Astrocyte (in vitro differentiated cells and primary cell): ENCODE data around the gene LRRC75A. TPM values are rescaled to one million over a fixed set of nuclear protein-coding genes. Genes with fewer than 3 reads are reported as not detected.

Experiments used
- DNase-seq: peaks from one replicate; pipeline ENCODE4 v3.0.0-alpha.2; 2010; ENCODE audit warnings: low read depth
- FAIRE-seq: peaks from 2 replicates; lab custom pipeline; 2011; peaks lifted over from hg19 to GRCh38; lab: Jason Lieb, UNC
- H2AFZ ChIP-seq: 2 replicates; pipeline ENCODE4 v1.6.0; 2012; ENCODE audit warnings: low read depth, low read length, inconsistent platforms
- H3K27ac ChIP-seq: 2 replicates; pipeline ENCODE4 v1.5.1; 2011; ENCODE audit warnings: low read depth, low read length, inconsistent platforms
- H3K27me3 ChIP-seq: 2 replicates; pipeline ENCODE4 v1.6.0; 2011; ENCODE audit warnings: low read length, inconsistent platforms; ENCODE audit not compliant: insufficient read depth
- H3K36me3 ChIP-seq: 2 replicates; pipeline ENCODE4 v1.5.1; 2011; ENCODE audit warnings: low read length, inconsistent platforms; ENCODE audit not compliant: insufficient read depth
- H3K4me1 ChIP-seq: 2 replicates; pipeline ENCODE4 v1.5.1; 2011; ENCODE audit warnings: low read length, inconsistent platforms; ENCODE audit not compliant: insufficient read depth
- H3K4me2 ChIP-seq: 2 replicates; pipeline ENCODE4 v1.6.0; 2012; ENCODE audit warnings: low read length, inconsistent platforms
- H3K4me3 ChIP-seq: 2 replicates; pipeline ENCODE4 v1.5.1; 2011; ENCODE audit warnings: low read depth, mild to moderate bottlenecking, low read length, inconsistent platforms; ENCODE audit not compliant: insufficient read depth
- H3K79me2 ChIP-seq: 2 replicates; pipeline ENCODE4 v1.6.0; 2012; ENCODE audit warnings: mild to moderate bottlenecking, low read length, inconsistent platforms; ENCODE audit not compliant: insufficient read depth
- H3K9ac ChIP-seq: 2 replicates; pipeline ENCODE4 v1.6.0; 2012; ENCODE audit warnings: mild to moderate bottlenecking, low read length, inconsistent platforms
- H3K9me3 ChIP-seq: 2 replicates; pipeline ENCODE4 v1.5.1; 2012; ENCODE audit warnings: low read depth, mild to moderate bottlenecking, low read length, inconsistent platforms; ENCODE audit not compliant: insufficient read depth
- H4K20me1 ChIP-seq: 2 replicates; pipeline ENCODE4 v1.6.0; 2012; ENCODE audit warnings: low read length, inconsistent platforms; ENCODE audit not compliant: insufficient read depth
- H3K27ac Mint-ChIP-seq: one replicate; pipeline ENCODE4 v1.8.0; 2021; ENCODE audit warnings: mild to moderate bottlenecking, mixed read lengths; ENCODE audit not compliant: unreplicated experiment
- H3K27me3 Mint-ChIP-seq: one replicate; pipeline ENCODE4 v1.8.0; 2021; ENCODE audit warnings: low read depth, mixed read lengths; ENCODE audit not compliant: unreplicated experiment
- H3K36me3 Mint-ChIP-seq: one replicate; pipeline ENCODE4 v1.8.0; 2021; ENCODE audit warnings: low read depth, mixed read lengths; ENCODE audit not compliant: unreplicated experiment
- H3K4me1 Mint-ChIP-seq: one replicate; pipeline ENCODE4 v1.8.0; 2021; ENCODE audit warnings: low read depth, mixed read lengths; ENCODE audit not compliant: unreplicated experiment
- H3K4me3 Mint-ChIP-seq: one replicate; pipeline ENCODE4 v1.8.0; 2021; ENCODE audit warnings: mild to moderate bottlenecking, moderate library complexity, mixed read lengths; ENCODE audit not compliant: unreplicated experiment
- H3K9me3 Mint-ChIP-seq: one replicate; pipeline ENCODE4 v1.8.0; 2021; ENCODE audit warnings: mild to moderate bottlenecking, mixed read lengths; ENCODE audit not compliant: unreplicated experiment
- EZH2 ChIP-seq: IDR thresholded peaks from 2 replicates; pipeline ENCODE4 v1.6.1; 2012; ENCODE audit warnings: mild to moderate bottlenecking, low read length, inconsistent platforms; ENCODE audit not compliant: insufficient read depth
- total RNA-seq: library from RNA; stranded (reverse); gene quantifications from 2 replicates; pipeline ENCODE4 v1.2.1, GENCODE V29; 2021
- TF ChIP-seq, protein P1 (sequence below): IDR thresholded peaks from 2 replicates; pipeline ENCODE4 v1.5.1; 2011; ENCODE audit warnings: low read depth, mild to moderate bottlenecking, inconsistent platforms, low read length, moderate library complexity; ENCODE audit not compliant: insufficient read depth

Gene LRRC75A
- total RNA-seq, 1 donor from 2014 or later, result 0.36 TPM

GRCh38 chr17:16435925-16436886 is 55.8 kb downstream of the LRRC75A start:
- no peak for DNase-seq

DNA sequence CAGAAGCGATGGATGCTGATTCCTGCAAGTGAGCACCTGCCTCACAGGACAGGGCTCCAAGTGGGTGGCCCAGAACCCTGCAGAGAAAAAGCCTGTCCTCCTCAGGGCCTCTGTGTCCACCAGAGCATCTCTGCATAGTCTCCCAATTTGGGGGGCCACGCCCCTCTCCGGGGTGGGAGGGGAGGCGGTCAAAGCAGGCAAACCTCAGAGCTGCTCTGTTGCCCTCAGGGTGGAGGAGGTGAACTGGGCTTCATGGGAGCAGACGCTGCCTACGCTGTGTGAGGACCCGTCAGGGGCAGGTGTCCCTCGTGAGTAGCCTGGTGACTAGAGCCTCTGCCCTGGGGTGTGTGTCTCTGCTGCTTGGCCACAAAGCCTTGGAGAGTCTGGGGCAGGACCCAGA is 57.3 kb downstream of the LRRC75A start:
- no peak for FAIRE-seq
- no peak overlapping the region for H2AFZ ChIP-seq

More at GRCh38 chr17:16435925-16436886, 55.8 kb downstream of the LRRC75A start:
- H3K4me3 Mint-ChIP-seq, result peak overlapping the region; percentile 11
- H3K9me3 Mint-ChIP-seq, result peaks cover 2% of the 10 kb centered on the region
- H3K27ac Mint-ChIP-seq, result peak overlapping the region; percentile 64
- Histone ChIP-seq H3K4me3 (no peak overlapping the region), H3K27me3 (no peaks in the 10 kb centered on the region), H3K36me3 (peaks cover 12% of the 10 kb centered on the region), H3K9me3 (no peaks in the 10 kb centered on the region), H3K4me1 (peaks cover 19% of the 10 kb centered on the region), H2AFZ (no peak overlapping the region), H4K20me1 (peaks cover 20% of the 10 kb centered on the region), H3K4me2 (no peak overlapping the region), H3K79me2 (peaks cover 24% of the 10 kb centered on the region), H3K9ac (no peak overlapping the region), H3K27ac (no peak overlapping the region)
- no peaks in the 10 kb centered on the region for H3K4me1 Mint-ChIP-seq
- peaks cover 17% of the 10 kb centered on the region for H3K36me3 Mint-ChIP-seq
- TF ChIP-seq, protein P1, sequence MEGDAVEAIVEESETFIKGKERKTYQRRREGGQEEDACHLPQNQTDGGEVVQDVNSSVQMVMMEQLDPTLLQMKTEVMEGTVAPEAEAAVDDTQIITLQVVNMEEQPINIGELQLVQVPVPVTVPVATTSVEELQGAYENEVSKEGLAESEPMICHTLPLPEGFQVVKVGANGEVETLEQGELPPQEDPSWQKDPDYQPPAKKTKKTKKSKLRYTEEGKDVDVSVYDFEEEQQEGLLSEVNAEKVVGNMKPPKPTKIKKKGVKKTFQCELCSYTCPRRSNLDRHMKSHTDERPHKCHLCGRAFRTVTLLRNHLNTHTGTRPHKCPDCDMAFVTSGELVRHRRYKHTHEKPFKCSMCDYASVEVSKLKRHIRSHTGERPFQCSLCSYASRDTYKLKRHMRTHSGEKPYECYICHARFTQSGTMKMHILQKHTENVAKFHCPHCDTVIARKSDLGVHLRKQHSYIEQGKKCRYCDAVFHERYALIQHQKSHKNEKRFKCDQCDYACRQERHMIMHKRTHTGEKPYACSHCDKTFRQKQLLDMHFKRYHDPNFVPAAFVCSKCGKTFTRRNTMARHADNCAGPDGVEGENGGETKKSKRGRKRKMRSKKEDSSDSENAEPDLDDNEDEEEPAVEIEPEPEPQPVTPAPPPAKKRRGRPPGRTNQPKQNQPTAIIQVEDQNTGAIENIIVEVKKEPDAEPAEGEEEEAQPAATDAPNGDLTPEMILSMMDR, result no peak
- no peak for TF ChIP-seq EZH2
- H3K27me3 Mint-ChIP-seq, result peaks cover 4% of the 10 kb centered on the region
- no peak for FAIRE-seq

More for the DNA sequence above, 57.3 kb downstream of the LRRC75A start:
- Mint-ChIP-seq H3K27ac (no peak overlapping the region), H3K9me3 (peaks cover 2% of the 10 kb centered on the region), H3K4me3 (no peak overlapping the region), H3K27me3 (peaks cover 4% of the 10 kb centered on the region), H3K4me1 (no peaks in the 10 kb centered on the region), H3K36me3 (peaks cover 5% of the 10 kb centered on the region)
- Histone ChIP-seq H3K9ac (no peak overlapping the region), H3K4me3 (no peak overlapping the region), H3K4me2 (no peak overlapping the region), H3K79me2 (peaks cover 9% of the 10 kb centered on the region), H3K4me1 (peaks cover 6% of the 10 kb centered on the region), H3K9me3 (no peaks in the 10 kb centered on the region), H3K36me3 (peaks cover under 1% of the 10 kb centered on the region), H3K27me3 (no peaks in the 10 kb centered on the region), H4K20me1 (peaks cover 5% of the 10 kb centered on the region), H3K27ac (no peak overlapping the region)
- TF ChIP-seq EZH2, result no peak
- TF ChIP-seq, protein P1, result no peak
- no peak for DNase-seq
